Glutamatergic neuron (in vitro differentiated cells): ENCODE results near the gene CYP51A1. TPM values are rescaled to one million over a fixed set of nuclear protein-coding genes. Genes with fewer than 3 reads are reported as not detected.

Experiments used
- DNase-seq: peaks from one replicate; pipeline ENCODE4 v3.0.0; 2022
- H3K27ac Mint-ChIP-seq: one replicate; pipeline ENCODE4 v1.8.0; 2020; ENCODE audit warnings: mild to moderate bottlenecking, mixed read lengths, inconsistent platforms; ENCODE audit not compliant: unreplicated experiment
- H3K27me3 Mint-ChIP-seq: one replicate; pipeline ENCODE4 v1.8.0; 2020; ENCODE audit warnings: mild to moderate bottlenecking, moderate library complexity, mixed read lengths, inconsistent platforms; ENCODE audit not compliant: unreplicated experiment
- H3K36me3 Mint-ChIP-seq: one replicate; pipeline ENCODE4 v1.8.0; 2020; ENCODE audit warnings: mild to moderate bottlenecking, mixed read lengths, inconsistent platforms; ENCODE audit not compliant: unreplicated experiment
- H3K4me1 Mint-ChIP-seq: one replicate; pipeline ENCODE4 v1.8.0; 2020; ENCODE audit warnings: mild to moderate bottlenecking, low read depth, mixed read lengths, inconsistent platforms; ENCODE audit not compliant: unreplicated experiment
- H3K4me3 Mint-ChIP-seq: one replicate; pipeline ENCODE4 v1.8.0; 2020; ENCODE audit warnings: mild to moderate bottlenecking, mixed read lengths, inconsistent platforms; ENCODE audit not compliant: unreplicated experiment
- H3K9me3 Mint-ChIP-seq: one replicate; pipeline ENCODE4 v1.8.0; 2020; ENCODE audit warnings: mild to moderate bottlenecking, moderate library complexity, mixed read lengths, inconsistent platforms; ENCODE audit not compliant: unreplicated experiment
- total RNA-seq: library from RNA; stranded (reverse); fragmentation: NEBNext Ultra II Directional; extraction: Animal tissue kit (Norgen Biotek cat#: 25700); gene quantifications from one replicate; pipeline ENCODE4 v1.2.1, GENCODE V29; 2021; ENCODE audit not compliant: unreplicated experiment
- TF ChIP-seq, protein P1 (sequence below): fragments of 200-600 bp; sonication (generic); IDR thresholded peaks from one replicate; pipeline ENCODE4 v1.5.0; 2021; ENCODE audit not compliant: partially characterized antibody, unreplicated experiment

The CYP51A1 gene
- total RNA-seq, 1 donor from 2014 or later, result 207 TPM

DNA sequence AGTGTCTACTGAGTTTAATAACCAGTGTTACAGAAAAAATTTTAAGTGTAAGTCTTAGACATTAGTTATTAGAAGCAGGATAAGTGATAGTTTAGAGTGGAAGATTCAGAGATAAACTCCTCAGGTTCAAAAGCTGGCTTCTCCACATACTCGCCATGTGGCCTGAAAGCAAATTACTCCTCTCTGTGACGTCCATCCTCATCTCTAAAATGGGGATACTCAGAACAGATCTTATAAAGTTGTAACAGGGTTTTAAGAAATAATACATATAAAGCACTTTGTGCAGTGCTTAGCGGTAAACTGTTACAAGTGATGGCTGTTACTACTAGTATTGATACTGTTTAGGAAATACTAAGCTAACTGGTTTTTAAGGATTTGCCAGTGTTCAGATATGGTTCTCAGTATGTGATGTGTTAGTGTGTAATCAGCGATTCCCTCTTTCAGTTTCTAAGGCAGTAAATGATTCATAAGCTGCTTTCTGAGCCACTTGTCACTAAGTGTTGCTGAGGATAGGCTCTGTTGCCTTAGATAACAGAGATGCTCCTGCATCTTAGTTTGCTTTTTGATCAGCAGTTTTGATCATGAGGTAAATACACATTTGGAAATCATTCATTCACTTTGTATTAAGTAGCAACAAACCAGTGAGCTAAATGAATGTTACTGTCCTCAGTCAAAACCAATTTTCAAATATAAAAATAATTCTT, 58.7 kb downstream of the CYP51A1 start:
- no peak overlapping the region for H3K27ac Mint-ChIP-seq
- H3K36me3 Mint-ChIP-seq, result no peaks in the 10 kb centered on the region
- no peak overlapping the region for H3K4me3 Mint-ChIP-seq
- no peaks in the 10 kb centered on the region for H3K4me1 Mint-ChIP-seq
- H3K27me3 Mint-ChIP-seq, result no peaks in the 10 kb centered on the region
- TF ChIP-seq, protein P1, sequence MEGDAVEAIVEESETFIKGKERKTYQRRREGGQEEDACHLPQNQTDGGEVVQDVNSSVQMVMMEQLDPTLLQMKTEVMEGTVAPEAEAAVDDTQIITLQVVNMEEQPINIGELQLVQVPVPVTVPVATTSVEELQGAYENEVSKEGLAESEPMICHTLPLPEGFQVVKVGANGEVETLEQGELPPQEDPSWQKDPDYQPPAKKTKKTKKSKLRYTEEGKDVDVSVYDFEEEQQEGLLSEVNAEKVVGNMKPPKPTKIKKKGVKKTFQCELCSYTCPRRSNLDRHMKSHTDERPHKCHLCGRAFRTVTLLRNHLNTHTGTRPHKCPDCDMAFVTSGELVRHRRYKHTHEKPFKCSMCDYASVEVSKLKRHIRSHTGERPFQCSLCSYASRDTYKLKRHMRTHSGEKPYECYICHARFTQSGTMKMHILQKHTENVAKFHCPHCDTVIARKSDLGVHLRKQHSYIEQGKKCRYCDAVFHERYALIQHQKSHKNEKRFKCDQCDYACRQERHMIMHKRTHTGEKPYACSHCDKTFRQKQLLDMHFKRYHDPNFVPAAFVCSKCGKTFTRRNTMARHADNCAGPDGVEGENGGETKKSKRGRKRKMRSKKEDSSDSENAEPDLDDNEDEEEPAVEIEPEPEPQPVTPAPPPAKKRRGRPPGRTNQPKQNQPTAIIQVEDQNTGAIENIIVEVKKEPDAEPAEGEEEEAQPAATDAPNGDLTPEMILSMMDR, result no peak
- no peaks in the 10 kb centered on the region for H3K9me3 Mint-ChIP-seq
- DNase-seq, result no peak

DNA sequence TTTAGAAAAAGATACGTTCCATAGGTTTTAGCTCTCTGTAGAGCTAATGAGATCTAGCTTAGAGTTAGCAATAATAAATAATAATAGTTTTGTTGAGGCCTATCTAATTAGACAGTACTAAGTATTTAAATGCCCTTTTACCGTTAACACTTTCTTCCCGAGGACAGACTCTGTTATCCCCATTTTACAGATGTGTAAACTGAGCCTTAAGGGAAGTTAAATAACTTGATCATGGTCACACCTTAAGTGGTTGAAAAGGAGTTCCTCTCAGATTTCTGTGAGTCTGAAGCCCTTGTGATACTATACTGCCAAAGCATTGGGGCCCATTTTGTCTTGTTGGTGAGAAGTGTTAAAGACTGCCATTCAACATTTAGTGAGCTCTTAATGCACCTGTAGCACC, 61.6 kb downstream of the CYP51A1 start:
- Mint-ChIP-seq H3K27ac (no peak overlapping the region), H3K4me1 (no peaks in the 10 kb centered on the region), H3K4me3 (no peak overlapping the region), H3K9me3 (no peaks in the 10 kb centered on the region), H3K27me3 (no peaks in the 10 kb centered on the region), H3K36me3 (no peaks in the 10 kb centered on the region)
- TF ChIP-seq, protein P1, result no peak
- no peak for DNase-seq

DNA sequence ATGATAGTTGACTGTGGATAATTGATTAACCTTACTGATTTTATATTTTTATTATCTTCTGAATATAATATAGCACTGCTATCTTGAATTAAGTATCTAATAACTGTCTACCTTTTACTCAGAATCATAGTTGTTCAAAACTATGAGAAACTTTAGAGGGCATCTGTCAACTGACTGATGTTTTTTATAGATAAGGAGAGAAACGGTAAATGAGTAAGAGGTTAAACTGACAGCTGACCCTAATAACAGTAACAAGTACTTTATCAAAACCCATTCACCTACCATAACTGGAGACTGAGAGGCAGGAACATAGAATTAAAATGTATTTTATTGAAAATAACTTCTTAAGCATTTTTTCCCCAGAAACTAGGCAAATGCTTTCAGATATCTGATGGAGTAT, 62.2 kb downstream of the CYP51A1 start:
- H3K36me3 Mint-ChIP-seq, result no peaks in the 10 kb centered on the region
- TF ChIP-seq, protein P1, result no peak
- no peaks in the 10 kb centered on the region for H3K27me3 Mint-ChIP-seq
- no peak overlapping the region for H3K27ac Mint-ChIP-seq
- no peak for DNase-seq
- H3K4me3 Mint-ChIP-seq, result no peak overlapping the region
- H3K4me1 Mint-ChIP-seq, result no peaks in the 10 kb centered on the region
- H3K9me3 Mint-ChIP-seq, result no peaks in the 10 kb centered on the region

DNA sequence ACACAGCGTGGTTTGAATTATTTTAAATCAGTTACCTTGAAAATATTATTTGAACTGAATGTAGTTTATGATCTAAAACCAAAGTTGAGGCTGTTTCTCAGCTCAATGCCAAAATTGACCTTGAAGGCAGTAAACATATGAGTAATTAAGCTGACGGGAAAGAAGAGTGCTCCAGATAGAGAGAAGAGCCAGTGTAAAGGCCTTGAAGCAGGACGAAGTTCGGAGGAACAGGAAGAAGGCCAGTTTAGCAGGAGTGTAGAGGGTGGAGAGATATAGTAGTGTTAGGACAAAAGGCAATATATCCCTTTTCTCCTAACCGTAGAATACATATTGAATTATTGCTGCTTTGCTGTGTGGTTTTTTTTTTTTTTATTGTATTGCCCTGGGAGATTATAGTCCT, 63.2 kb downstream of the CYP51A1 start:
- Mint-ChIP-seq H3K4me1 (no peaks in the 10 kb centered on the region), H3K36me3 (no peaks in the 10 kb centered on the region), H3K4me3 (no peak overlapping the region), H3K27ac (no peak overlapping the region), H3K9me3 (no peaks in the 10 kb centered on the region), H3K27me3 (no peaks in the 10 kb centered on the region)
- TF ChIP-seq, protein P1, result no peak
- no peak for DNase-seq

DNA sequence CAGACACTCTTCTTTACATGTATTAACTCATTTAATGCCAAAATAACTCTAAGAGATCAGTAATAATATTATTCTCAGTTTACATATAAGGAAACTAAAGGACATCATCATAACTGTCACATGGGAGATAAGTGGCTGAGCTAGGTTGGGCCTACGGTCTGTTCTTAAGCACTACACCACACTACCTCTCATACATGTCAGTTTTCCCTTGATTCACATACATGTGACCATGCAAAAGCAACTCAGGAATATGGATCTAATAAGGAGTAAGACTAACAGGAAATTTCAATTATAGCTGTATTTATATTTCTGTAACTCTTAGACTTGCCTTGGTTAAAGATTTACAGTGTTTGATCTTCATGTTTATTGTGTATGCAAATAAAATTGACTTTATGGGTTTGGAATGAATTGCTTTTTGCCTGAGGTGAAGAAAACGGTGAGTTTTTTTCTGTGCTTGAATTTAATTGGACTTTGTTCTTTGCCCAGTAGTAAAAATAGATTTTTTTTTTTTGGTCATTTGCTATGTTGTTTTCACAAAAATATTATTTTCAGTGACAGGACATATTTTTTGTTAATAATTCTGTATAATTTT, 69.7 kb downstream of the CYP51A1 start:
- DNase-seq, result no peak
- no peaks in the 10 kb centered on the region for H3K27me3 Mint-ChIP-seq
- no peak overlapping the region for H3K4me3 Mint-ChIP-seq
- TF ChIP-seq, protein P1, result no peak
- H3K4me1 Mint-ChIP-seq, result no peaks in the 10 kb centered on the region
- no peak overlapping the region for H3K27ac Mint-ChIP-seq
- no peaks in the 10 kb centered on the region for H3K9me3 Mint-ChIP-seq
- H3K36me3 Mint-ChIP-seq, result no peaks in the 10 kb centered on the region
